Hepatic stellate cell (primary cell): ENCODE data around the gene BUB1.
"Not testable (repeated sequence)": the region's sequence is repeated elsewhere in the genome, so short reads cannot be mapped to it uniquely, and the experiment has no call there.

ENCODE experiments used
- DNase-seq: peaks from one replicate; pipeline ENCODE4 v3.0.0; 2011; ENCODE audit warnings: low spot score

Gene BUB1

DNA sequence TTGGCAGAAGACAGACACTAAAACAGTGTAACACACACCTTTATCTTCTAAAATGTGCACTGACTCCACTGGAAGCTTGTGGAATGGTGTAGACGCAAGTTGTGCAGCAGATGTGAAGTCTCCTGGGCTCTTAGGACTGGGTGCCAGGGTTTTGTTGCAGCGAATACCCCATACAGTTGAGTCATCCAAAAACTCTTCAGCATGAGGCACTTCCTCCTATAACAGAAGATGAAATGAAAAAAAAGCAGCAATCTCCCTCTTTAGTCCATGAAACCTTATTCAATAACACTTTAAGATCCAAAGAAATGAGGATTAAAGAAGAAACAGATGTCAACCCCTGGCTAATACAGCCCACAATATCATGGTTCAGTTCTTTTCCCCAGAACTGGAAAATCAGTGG lies 22.2 kb downstream of the BUB1 start:
- DNase-seq = no peak

- no peak for DNase-seq
These were observed 24.0 kb downstream of the BUB1 start for GRCh38 chr2:110653861-110654260.

DNA sequence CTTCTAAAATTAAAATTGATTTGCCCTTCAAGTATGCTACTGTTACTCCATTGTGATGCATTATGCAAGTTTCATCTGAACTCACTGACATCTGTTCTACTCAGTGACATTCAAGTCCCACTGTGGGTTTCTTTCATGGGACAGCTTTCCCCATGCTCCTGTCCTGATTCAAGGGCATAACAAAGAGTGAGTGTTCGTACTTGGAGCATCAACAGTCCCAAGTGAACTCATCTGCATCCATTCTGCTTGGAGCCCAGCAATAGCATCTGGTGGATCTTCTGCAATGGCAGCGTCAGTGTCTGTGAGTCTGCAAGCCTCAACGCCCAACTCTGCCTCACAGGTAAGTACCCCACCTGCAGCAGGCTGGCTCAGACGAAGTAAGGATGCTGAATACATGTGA lies 27.5 kb downstream of the BUB1 start:
- DNase-seq = no peak

DNA sequence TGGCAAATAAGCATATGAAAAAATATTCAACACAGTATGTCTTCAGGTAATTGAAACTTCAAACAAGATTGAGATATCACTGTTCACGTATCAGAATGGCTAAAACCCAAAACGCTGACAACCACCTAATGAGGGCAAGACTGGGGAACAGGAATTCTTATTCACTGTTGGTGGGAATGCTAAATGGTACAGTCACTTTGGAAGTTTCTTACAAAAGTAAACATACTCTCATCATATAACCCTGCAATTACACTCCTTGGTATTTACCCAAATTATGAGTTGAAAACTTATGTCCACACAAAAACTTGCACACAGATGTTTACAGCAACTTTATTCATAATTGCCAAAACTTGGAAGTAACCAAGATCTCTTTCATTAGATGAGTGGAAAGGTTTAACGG lies 30.1 kb downstream of the BUB1 start:
- DNase-seq = no peak

DNA sequence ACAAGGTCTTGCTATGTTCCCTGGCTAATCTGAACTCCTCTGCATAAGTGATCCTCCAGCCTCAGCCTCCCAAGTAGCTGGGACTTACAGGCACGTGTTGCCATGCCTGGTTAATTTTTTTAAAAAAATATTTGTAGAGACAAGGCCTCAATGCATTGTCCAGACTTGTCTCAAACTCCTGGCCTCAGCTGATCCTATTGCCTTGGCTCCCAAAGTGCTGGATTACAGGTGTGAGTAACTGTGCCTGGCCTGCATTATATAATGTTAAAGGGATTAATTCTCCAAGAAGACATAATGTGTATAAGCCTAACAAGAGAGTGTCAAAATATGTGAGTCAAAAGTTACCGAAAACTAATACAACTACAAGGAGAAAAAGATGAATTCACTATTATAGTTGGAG lies 32.2 kb downstream of the BUB1 start:
- DNase-seq = no peak

DNA sequence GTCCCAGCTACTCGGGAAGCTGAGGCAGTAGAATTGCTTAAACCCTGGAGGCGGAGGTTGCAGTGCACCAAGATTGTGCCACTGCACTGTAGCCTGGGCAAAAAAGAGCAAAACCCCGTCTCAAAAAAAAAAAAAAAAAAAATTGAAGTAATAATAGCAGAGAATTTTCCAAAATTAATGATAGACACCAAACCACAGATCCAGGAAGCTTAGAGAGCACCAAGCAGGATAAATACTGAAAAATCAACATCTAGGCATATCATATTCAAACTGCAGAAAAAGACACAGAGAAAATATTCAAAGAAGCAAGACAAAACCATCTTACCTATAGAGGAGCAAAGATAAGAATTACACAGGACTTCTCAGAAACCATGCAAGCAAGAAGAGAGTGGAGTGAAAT lies 33.5 kb downstream of the BUB1 start:
- DNase-seq = no peak

GRCh38 chr2:110642360-110642759 lies 35.5 kb downstream of the BUB1 start:
- DNase-seq = no peak

DNA sequence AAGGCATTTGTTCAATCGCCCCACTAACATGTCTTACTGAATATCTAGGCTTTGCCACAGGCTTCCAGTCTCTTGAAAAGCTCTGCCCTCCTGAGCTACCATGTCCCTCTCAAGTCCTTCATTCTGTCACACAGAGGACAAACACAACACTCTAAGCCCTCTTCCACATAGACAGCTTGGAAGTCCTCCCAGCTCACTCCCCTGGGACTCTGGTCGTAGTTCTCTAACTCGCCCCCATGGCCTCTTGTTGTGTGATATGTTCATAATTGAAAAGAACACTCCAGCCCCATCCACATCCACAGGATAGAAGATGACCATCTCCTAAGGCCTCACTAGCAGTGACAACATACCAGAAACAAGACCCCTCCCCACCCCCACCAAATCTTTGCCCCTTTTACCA lies 37.9 kb downstream of the BUB1 start:
- no peak for DNase-seq

DNA sequence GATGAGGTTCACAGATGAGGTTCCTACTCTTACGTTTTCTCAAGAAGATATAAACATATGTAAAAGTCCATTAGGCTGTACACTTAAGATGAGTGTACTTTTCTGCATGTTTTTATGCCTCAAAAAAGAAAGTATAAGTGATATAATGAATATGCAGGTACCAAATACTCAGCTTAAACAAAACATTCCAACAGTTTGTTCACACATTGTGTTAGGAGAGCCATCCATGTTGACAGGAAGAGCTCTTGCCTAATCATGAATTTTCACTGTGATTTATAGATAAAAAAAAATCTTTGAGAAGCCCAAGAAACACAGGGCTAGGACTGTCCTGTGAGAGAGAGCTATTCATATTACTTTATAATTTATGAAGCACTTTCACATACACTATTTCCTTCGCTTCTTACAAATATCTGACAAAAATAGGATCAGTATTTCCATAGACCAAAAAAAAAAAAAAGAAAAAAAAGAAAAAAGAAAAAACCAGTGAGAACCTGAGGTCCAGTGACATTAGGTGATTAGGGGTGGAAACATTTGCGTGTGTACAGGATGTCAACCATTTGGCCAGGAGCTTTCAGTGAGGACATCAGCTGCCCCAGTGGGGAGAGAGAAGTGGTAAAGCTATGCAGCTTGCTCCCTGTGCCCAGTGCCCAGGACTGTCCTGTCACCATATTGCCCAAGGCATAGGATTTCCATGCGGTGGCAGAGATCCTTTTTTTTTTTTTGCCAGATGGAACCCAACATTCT lies 38.7 kb downstream of the BUB1 start:
- no peak for DNase-seq

DNA sequence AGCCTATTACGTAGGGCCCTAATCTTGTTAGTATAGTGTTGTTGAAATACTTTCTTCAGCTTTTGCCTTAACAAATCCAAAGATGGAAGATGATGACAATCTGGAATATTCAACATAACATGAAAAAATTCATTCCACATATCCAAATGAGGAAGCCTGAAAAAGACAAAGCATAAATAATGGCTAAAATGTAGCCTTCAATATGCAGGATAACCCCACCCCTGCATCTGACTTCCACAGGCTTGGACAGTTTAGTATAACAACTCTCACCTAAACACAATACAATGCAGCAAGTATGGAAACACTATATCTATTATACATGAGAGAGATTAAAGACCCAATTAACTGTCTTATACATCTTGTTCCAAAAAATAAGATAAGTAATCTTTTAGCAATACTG lies 39.9 kb downstream of the BUB1 start:
- no peak for DNase-seq

GRCh38 chr2:110637093-110637492 lies 40.8 kb downstream of the BUB1 start:
- no peak for DNase-seq

DNA sequence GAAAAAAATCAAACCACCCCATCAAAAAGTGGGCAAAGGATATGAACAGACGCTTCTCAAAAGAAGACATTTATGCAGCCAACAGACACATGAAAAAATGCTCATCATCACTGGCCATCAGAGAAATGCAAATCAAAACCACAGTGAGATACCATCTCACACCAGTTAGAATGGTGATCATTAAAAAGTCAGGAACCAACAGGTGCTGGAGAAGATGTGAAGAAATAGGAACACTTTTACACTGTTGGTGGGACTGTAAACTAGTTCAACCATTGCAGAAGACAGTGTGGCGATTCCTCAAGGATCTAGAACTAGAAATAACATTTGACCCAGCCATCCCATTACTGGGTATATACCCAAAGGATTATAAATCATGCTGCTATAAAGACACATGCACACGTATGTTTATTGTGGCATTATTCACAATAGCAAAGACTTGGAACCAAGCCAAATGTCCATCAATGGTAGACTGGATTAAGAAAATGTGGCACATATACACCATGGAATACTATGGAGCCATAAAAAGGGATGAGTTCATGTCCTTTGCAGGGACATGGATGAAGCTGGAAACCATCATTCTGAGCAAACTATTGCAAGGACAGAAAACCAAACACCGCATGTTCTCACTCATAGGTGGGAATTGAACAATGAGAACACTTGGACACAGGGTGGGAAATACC lies 41.8 kb downstream of the BUB1 start:
- not testable (repeated sequence) for DNase-seq

DNA sequence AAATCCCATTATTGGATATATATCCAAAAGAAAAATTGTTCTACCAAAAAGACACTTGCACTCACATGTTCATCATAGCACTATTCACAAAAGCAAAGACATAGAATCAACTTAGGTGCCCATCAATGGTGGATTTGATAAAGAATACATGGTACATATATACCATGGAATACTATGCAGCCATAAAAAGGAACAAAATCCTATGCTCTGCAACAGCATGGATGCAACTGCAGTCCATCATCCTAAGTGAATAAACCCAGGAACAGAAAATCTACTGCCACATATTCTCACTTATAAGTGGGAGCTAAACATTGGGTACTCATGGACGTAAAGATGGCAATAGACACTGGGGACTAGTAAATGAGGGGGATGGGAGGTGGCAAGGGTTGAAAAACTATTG lies 50.5 kb downstream of the BUB1 start:
- not testable (repeated sequence) for DNase-seq

DNA sequence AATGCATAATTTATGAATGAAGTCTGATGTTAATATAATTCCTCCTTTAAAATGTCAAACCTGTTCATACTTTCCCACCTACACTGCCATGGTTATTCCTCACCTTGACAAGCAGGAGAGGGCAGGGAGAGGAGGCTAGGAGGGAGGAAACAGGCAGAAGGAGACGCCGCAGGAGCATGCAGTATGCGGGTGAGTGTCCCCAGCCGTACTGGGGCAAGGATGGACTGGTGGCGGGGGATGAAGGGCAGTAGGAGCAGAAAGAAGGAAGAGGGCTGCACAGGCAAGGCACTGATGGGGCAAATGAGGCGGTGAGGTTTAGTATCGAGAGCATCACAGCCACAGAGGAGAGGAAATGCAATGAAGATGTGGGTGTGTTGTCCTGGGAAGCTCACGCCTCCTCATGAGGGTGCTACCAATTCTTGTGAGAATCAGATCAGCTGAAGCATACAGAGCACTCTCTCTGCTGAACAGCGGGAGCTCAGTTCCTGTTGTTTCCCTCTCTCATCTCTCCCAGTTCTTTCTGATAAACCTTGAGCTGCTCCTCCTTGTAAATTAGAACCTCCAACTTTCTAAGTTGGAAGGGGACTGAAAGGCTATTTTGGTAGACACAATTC lies 58.4 kb downstream of the BUB1 start:
- DNase-seq = not testable (repeated sequence)

GRCh38 chr2:110613927-110614326 lies 63.9 kb downstream of the BUB1 start:
- DNase-seq = not testable (repeated sequence)

DNA sequence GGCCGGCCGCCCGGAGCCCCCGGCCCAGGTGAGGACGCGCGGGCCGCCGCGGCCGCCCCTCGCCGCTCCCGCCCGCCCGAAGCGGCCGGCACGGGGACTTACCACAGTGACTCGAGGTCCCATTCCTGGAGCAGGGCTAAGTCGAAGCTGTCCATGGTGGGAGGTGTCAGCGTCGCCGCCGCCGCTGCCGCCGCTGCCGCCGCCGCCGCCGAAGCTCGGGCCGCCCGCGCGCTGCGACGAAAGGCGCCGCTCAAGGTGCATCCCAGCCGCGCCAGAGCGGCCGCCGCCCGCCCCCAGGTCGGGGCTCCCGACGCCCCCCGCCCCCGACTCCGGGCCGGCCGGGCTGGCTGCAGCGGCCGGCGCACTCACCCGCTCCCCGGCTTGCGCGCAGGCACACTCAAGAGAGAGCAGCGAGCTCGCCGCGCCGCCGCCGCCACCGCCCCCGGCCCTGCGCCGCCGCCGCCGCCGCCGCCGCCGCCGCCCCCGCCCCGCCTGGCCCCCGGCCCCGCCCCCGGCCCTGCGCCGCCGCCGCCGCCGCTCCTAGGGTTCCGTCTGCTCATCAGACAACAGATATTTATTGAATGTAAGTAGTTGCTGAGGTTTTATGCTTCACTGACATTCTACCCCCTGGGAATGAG lies 67.1 kb downstream of the BUB1 start:
- not testable (repeated sequence) for DNase-seq

DNA sequence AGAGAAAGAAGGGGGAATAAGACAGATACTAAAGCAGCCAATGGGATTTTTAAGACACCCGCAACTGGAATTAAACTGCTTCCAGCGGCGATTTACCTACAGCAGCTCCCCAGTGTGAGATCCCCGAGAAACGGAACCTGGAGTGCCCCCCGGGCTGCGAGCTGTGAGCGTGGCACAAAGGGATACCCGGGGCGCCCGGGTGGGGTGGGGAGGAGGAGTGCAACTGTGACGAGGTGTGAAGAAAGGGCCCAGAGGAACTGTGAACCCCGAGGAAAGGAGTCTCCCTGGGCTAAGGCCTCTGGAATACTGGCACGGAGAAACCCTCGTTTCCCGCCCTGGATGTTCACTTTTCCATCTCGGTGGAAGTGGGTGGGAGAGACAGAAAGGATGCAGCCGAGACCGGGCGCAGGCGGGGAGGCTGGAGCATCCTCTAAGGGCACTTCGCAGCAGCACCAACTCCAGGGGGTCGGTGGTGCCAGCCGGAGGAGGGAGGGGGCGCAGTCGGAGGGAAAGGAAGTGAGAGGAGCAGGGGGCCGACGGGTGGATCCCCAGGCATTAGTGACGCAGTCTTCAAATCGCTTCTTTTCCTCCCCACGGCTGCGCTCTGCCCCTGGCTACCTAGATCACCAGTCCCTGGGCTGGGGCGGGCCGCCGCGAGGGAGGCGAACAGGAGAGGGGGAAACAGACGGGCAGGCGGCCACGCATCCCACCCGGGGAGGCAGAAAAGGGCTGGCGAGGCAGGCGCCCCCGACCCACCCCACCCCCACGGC lies 67.8 kb downstream of the BUB1 start:
- not testable (repeated sequence) for DNase-seq

GRCh38 chr2:110608788-110609502 lies 68.9 kb downstream of the BUB1 start:
- DNase-seq = not testable (repeated sequence)

- DNase-seq = not testable (repeated sequence)
These were observed 72.8 kb downstream of the BUB1 start for GRCh38 chr2:110605057-110605456.

- not testable (repeated sequence) for DNase-seq
These were observed 73.8 kb downstream of the BUB1 start for GRCh38 chr2:110603917-110604591.

GRCh38 chr2:110602139-110602538 lies 75.7 kb downstream of the BUB1 start:
- DNase-seq = not testable (repeated sequence)
